Hippocampal formation (tissue), 2 donors: ENCODE results near the gene C2orf66.

ENCODE experiments used
- DNase-seq, 2 donors: peaks; one replicate each; lab custom pipeline; 2025; lab: John Stamatoyannopoulos, UW

Gene C2orf66

GRCh38 chr2:196809260-196809659, at the start of gene C2orf66:
Gene C2orf66 (minus strand): TSS chr2:196809355. CDS start chr2:196809336, 19 bp downstream.
- DNase-seq, result no peak

DNA sequence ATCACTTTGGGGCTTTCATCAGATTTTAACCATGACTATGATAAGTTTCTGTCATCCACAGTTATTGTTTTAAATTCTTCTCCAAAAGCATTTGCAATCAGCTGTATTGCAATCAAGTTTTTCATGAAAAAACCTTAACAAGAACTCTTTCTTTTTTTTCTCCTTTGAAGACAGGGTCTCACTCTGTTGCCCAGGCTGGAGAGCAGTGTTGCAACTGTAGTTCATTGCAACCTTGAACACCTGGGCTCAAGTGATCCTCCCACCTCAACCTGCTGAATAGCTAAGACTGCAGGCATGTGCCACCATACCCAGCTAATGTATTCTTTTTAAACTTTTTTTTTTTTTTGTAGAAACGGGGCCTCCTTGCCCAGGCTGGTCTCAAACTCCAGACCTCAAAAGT, 45.5 kb upstream of the C2orf66 start:
- no peak for DNase-seq

DNA sequence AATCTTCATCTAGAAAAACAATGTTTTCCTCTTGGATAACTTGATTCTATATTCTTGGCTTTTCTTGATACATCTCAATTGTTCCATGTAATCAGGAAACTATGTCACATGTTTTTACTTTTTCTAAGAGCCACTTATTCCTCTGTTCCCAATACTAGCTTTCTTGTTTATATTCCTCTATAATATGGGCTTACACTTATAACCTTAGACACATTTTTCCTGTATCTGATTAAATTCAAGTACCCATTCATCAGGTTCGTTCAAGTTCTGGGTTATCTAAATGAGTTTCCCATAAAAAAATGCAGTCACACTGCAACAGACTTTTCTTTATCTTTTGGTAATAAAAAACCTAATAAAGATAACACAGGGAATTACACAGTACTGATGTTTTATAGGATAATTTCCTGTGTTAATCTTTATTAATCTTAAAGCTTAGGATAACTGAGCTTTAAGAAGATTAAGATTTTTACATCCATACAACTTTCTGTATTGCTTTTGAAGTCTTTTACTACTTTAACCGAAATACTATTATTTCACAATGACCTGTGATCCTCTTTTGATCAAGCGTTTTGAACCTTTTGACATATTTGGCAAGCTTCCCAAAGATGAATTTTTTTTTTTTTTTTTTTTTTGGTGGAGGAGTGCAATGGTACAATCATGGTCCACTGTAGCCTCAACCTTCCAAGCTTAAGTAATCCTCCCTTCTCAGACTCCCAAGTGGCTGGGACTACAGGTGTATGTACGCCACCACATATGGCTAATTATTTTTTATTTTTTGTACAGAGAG, 44.3 kb upstream of the C2orf66 start:
- no peak for DNase-seq

GRCh38 chr2:196851088-196851487, 41.9 kb upstream of the C2orf66 start:
- DNase-seq, result no peak

- DNase-seq, result peak; percentile 1 to 32
These were observed 40.7 kb upstream of the C2orf66 start for GRCh38 chr2:196849895-196850294.

GRCh38 chr2:196846295-196846694, 37.1 kb upstream of the C2orf66 start:
- no peak for DNase-seq

DNA sequence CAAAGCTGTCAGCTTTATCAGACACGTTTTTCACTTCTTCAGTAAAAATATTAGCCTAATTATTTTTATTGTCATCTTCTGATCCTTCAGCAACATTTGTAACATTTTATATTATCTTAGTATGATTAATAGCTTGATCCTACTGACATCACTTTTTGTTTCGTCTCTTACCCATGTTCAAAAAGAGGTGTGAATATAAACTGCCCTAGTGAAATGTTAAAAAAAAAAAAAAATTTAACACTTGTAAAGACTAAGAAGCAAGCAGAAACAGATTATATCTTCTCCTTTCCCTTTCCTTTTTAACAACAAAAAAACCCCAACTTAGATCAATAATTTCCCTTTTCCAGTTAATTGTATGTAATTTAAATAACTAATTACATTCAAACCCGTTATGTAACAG, 36.2 kb upstream of the C2orf66 start:
- no peak for DNase-seq

GRCh38 chr2:196840171-196840570, 31.0 kb upstream of the C2orf66 start:
- no peak for DNase-seq

GRCh38 chr2:196839574-196839973, 30.4 kb upstream of the C2orf66 start:
- DNase-seq, result no peak

DNA sequence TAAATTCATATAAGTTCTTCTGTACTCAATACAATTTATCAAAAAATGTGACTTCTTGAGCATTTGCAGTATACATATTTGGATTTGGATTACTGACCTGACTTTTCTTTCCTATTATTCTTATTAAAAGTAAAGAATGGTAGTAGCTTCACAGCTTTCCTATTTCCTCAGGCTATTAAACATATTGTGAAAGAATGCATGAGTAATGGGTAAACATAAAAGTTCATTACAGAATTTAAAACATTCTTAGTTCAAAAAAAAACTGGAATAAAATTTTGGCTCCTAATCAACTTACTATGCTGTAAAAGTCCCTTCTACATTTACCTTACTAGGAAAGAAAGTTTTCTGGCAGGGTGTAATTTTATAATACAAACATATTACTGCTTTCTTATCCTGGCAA, 27.3 kb upstream of the C2orf66 start:
- no peak for DNase-seq

DNA sequence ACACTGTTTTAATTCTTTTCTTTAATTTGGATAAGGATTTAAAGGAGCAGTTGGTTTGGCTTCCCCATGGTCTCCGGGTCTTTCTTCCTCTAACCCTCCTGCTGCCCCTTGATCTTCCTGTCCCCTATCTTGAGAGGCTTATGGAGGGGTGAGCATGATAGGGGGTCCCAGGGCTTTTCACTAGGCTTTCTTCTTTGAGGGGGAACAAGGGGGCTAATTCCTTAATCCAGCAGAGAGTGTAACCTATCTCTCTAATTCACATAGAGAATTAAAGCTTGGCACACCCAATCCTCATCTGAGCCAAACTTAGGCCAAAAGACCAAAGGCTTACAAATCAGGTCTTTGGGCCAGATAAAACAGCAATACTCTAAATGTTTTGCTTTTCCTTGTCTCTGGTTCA, 21.5 kb upstream of the C2orf66 start:
- DNase-seq, result no peak

GRCh38 chr2:196827356-196827755, 18.2 kb upstream of the C2orf66 start:
- no peak for DNase-seq

DNA sequence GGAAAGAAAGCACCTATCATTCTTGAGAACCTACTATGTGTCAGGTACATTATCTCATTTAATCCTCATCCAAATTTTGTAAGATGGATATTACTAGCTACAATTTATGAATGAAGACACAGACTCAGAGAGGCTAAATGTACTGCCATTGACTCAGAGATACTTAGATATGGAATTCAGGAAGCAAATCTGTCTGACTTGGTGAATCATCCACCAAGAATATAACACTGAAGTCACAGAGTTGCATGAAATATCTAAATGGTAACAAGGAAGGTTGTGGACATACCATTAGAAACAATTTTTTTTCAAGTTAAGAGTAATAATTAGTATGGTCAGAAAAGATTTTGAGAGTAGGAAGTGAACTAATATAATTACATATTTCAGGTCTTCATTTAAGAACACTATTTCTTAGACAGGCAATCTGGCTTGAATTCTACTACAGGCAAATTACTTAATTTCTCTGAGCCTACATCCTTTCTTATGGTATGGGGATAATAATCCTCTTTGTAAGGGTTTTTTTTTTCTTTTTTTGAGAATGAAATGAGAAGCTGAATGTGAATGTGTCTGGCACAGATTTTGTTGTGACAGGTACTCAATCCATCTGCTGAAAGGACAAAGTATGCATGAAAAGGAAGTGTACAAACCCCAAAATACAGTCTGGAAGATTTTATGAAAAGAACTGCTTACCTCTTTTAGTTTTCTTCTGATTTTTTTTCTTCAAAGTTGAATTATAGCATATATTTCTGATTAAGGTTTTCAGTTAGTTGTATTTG, 14.8 kb upstream of the C2orf66 start:
- DNase-seq, result no peak

GRCh38 chr2:196821195-196821594, 12.0 kb upstream of the C2orf66 start:
- DNase-seq, result no peak

DNA sequence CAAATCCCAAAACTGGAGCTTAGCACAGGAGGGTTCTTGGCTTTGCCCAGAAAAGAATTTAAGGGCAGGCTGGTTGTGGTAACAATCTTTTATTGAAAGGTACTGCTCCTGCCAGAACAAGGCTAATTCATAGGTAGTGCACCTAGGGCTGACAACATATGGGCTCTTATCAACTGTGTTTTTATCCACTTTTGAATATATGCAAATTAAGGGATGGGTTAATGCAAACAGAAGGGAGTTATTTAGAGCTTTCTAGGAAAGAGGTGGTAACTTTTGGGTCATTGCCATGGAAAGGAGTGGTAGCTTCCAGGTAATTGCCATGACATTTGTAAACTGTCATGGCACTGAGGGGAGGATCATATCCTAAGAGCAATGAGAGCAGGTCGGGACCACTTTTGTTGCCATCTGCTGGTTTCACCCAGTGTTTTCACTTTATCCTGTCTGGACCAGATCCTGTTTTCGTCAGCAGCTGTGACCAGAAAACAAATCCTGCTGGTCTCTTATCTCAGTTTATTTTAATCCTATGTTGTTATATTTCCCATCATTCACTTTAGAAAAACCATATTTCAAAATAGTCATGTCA, 981 bp downstream of the C2orf66 start:
- DNase-seq, result no peak

DNA sequence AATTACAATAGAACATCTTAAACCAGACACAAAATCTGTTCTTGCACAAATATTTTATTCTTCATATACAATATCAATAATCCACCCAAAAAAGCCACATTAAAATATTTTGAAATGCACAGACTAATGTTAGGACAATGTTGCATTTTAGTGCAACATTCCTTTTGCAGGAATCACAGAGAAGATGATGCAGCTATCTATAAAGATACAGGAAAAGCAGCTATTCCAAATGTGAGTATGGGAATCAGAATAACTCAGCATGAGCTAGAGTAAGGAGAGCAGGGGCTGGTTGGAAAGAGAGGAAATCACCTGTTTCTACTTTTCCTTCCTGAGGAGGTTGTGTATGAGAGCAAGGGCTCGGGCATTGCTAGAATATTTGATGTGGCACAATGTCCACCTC, 4.8 kb downstream of the C2orf66 start:
- no peak for DNase-seq

DNA sequence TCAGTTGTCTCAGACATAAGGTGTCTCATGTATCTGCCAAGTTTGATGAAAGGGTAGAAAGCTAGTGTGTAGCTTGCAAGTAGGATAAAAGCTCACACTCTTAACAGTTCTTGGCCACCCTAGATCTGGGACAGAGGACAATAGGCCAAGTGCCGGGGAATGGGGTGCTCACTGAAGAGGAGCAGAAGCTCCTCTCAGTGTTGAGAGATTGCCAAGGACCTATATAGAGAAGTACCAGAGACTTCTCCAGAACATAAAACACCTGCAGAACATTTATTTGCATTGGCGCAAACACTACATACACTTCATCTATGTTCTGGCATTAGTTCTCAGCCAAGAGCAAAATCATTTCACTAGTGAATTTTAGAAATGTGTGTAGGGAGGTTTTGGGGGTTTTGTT, 6.8 kb downstream of the C2orf66 start:
- DNase-seq, result no peak

DNA sequence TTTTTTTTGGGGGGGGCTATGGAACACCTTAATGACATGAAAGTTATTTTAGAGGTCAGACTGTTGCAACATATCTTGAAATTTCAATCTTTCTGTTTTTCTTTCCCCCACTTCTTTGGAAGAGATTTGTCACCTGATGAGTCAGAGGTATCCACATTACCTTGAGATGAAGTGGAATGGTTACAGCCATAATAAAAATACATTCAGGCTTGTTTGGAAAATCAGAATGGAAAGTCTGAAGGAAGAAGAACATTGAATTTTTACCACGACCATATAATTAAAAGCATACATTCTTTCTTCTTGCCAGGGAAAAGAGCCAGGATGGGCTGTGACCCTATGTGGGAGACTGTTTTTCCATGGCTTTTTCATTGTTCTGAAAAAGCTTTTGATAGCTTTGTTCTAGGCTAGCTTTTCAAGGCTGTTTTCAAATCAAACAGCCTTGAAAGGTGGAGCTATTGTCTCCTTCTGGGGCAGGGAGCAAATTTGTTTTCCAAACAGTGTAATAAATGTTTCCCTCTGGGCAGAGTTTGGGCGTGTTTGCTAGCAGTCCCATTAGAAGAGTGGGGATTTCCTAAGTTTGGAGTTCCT, 7.4 kb downstream of the C2orf66 start:
- no peak for DNase-seq

DNA sequence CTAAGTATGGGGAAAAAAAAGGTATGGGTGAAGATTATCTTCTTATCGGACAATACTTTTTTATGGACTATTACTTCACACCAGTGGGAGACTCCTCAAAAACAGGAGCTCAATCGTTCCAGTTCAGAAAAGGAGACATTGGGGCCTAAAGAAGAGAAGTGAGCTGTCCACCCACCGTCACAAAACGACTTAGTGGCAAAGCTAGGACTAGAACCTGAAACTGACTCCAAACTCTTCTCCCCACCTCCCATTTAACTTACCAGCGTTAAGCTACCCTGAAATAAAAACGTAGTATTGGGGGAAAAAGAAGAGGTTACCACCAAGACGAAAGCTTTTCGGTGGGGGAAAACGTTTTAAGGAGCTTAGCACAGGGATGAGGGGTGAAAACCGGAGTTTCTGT, 10.2 kb downstream of the C2orf66 start:
- no peak for DNase-seq

- DNase-seq, result no peak
These were observed 16.3 kb downstream of the C2orf66 start for GRCh38 chr2:196792865-196793264.

DNA sequence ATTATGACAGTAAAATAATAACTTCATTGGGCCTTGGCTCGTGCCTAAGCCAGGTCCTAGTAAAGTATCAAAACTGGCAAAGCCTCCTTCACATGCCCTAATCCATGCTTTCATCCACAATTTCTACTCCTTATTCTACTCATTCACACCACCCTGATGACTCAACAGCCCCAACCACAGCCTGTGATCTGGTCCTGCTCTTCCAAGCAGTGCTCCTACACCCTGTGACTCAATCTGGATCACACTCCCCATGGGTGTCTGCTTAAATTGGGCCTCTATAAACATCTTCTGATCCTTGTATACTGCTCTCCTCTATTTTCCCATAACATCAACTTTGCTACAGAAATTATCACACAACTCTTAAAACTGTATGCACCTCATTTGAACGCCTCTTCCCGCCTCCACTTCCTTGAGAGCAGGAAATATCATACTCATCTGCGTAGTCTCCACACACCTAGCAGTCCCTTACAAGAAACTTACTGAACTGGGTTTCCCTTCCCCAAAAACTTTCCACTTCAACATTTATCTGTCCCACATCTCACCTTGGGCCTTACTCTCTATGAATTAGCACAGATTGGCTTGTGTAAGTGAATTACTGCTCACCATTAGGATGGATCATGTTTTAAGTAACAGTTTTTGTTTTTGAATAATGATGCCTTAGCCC, 25.6 kb downstream of the C2orf66 start:
- DNase-seq, result no peak

GRCh38 chr2:196767101-196767500, 42.1 kb downstream of the C2orf66 start:
- DNase-seq, result no peak
